Keratinocyte (primary cell): ENCODE measurements around the gene HSD17B2. TPM values are rescaled to one million over a fixed set of nuclear protein-coding genes. Genes with fewer than 3 reads are reported as not detected.

Experiments
- DNase-seq: peaks from one replicate; pipeline ENCODE4 v3.0.0-alpha.2; 2011; ENCODE audit warnings: low read depth, missing footprints, low spot score
- FAIRE-seq: peaks from 2 replicates; lab custom pipeline; 2011; peaks lifted over from hg19 to GRCh38; lab: Jason Lieb, UNC
- H2AFZ ChIP-seq: 2 replicates; pipeline ENCODE4 v1.6.0; 2012; ENCODE audit warnings: low read length, control low read depth, inconsistent platforms; ENCODE audit not compliant: control insufficient read depth
- H3K27ac ChIP-seq: 2 replicates; pipeline ENCODE4 v1.5.1; 2011; ENCODE audit warnings: low read length; ENCODE audit not compliant: control insufficient read depth, insufficient read depth
- H3K27me3 ChIP-seq: 3 replicates; pipeline ENCODE4 v1.6.0; 2011; ENCODE audit warnings: low read length; ENCODE audit not compliant: control insufficient read depth, insufficient read depth; ENCODE audit errors: extremely low read depth
- H3K36me3 ChIP-seq, 2 experiments: 2 replicates in 1 of 2; 3 replicates in 1 of 2; pipeline ENCODE4 v1.5.1; 2011; ENCODE audit warnings: low read length in 2 of 2, mild to moderate bottlenecking in 1 of 2; ENCODE audit not compliant: control insufficient read depth in 2 of 2, insufficient read depth in 2 of 2; ENCODE audit errors: extremely low read depth in 1 of 2
- H3K4me1 ChIP-seq: 3 replicates; pipeline ENCODE4 v1.5.1; 2011; ENCODE audit warnings: low read length; ENCODE audit not compliant: control insufficient read depth, insufficient read depth; ENCODE audit errors: extremely low read depth
- H3K4me2 ChIP-seq: 3 replicates; pipeline ENCODE4 v1.6.0; 2011; ENCODE audit warnings: low read depth, low read length; ENCODE audit not compliant: control insufficient read depth, insufficient read depth; ENCODE audit errors: extremely low read depth
- H3K4me3 ChIP-seq, 3 experiments: fragments of 200-600 bp in 1 of 3; sonication (generic) in 1 of 3; 2 replicates in 2 of 3; 3 replicates in 1 of 3; pipeline ENCODE4 v1.5.1; 2011 to 2016; ENCODE audit warnings: low read length in 3 of 3, mild to moderate bottlenecking in 3 of 3, control low read depth in 2 of 3, inconsistent platforms in 1 of 3, low read depth in 1 of 3, mixed read lengths in 1 of 3, mixed run types in 1 of 3, moderate library complexity in 1 of 3; ENCODE audit not compliant: control insufficient read depth in 2 of 3, insufficient read depth in 2 of 3; ENCODE audit errors: extremely low read depth in 1 of 3
- H3K79me2 ChIP-seq: 2 replicates; pipeline ENCODE4 v1.6.0; 2012; ENCODE audit warnings: low read length; ENCODE audit not compliant: control insufficient read depth, insufficient read depth
- H3K9ac ChIP-seq: 3 replicates; pipeline ENCODE4 v1.6.0; 2011; ENCODE audit warnings: low read length; ENCODE audit not compliant: control insufficient read depth, insufficient read depth; ENCODE audit errors: extremely low read depth
- H3K9me1 ChIP-seq: 3 replicates; pipeline ENCODE4 v1.6.0; 2011; ENCODE audit warnings: low read length; ENCODE audit not compliant: control insufficient read depth, insufficient read depth; ENCODE audit errors: extremely low read depth
- H3K9me3 ChIP-seq: 2 replicates; pipeline ENCODE4 v1.5.1; 2012; ENCODE audit warnings: low read depth, low read length; ENCODE audit not compliant: control insufficient read depth
- H4K20me1 ChIP-seq: 3 replicates; pipeline ENCODE4 v1.6.0; 2011; ENCODE audit warnings: low read length; ENCODE audit not compliant: control insufficient read depth, insufficient read depth; ENCODE audit errors: extremely low read depth
- EZH2 ChIP-seq: IDR thresholded peaks from one replicate; pipeline ENCODE4 v1.6.1; 2012; ENCODE audit warnings: inconsistent platforms, mild to moderate bottlenecking, low read length, moderate library complexity
- dilution Hi-C: fragments of 300-500 bp; cut with MboI; formaldehyde crosslinking; loops from one replicate; pipeline ENCODE4 v1.7.0; 2020; ENCODE audit warnings: low sequenced_read_pairs; ENCODE audit not compliant: extremely low pct_ligation_motif_present
- polyA plus RNA-seq, 5 experiments: library from polyadenylated mRNA; depleted of rRNA in 3 of 5; stranded (reverse) in 3 of 5; stranded (forward) in 1 of 5; unstranded in 1 of 5; fragments of >200 nt; gene quantifications; 1 replicate in 1 of 5; 2 replicates in 3 of 5; 3 replicates in 1 of 5; pipeline versions ENCODE4 v1.2.1 to v1.2.3, GENCODE V29; 2011 to 2012; ENCODE audit warnings: missing spikeins in 2 of 5, low read depth in 1 of 5, low replicate concordance in 1 of 5
- TF ChIP-seq, protein P1 (sequence below), 3 experiments: IDR thresholded peaks in 1 of 3; conservative IDR thresholded peaks in 1 of 3; optimal IDR thresholded peaks in 1 of 3; 2 replicates in 2 of 3; 3 replicates in 1 of 3; pipeline versions ENCODE3 to v1.5.1; 2011; ENCODE audit warnings: low read length in 3 of 3, mild to moderate bottlenecking in 3 of 3, moderate library complexity in 2 of 3, control low read depth in 1 of 3, inconsistent platforms in 1 of 3; ENCODE audit not compliant: insufficient read depth in 2 of 3; ENCODE audit errors: extremely low read depth in 1 of 3

Gene HSD17B2
- polyA plus RNA-seq, 1 donor (not counting 4 experiments of a cell fraction or from before 2014, with no cell fraction given): 3.1 TPM

DNA sequence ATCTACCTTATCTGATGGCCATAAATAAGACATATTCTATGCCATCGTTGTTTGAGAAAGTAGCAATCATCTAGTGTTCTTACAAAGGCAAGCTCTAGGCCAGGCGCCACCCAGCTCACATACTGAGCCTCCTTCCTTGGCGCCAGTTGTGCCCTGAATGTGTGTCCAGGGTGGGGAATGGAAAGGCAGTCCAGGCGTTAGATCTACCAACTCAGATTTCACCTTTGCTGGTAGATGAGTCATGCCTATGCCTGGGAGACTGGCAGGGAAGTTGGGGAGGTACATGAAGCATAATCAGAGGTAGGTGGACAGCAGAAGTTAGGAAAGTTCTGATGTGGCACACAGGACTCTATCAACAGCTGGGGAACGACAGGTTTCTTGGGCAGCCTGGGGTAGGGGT lies 47.3 kb upstream of the HSD17B2 start:
- Histone ChIP-seq H3K4me2 (no peak overlapping the region), H2AFZ (no peak overlapping the region), H3K9ac (no peak overlapping the region), H3K9me1 (no peaks in the 10 kb centered on the region), H3K79me2 (no peaks in the 10 kb centered on the region), H3K27me3 (no peaks in the 10 kb centered on the region), H3K27ac (no peak overlapping the region), H3K9me3 (no peaks in the 10 kb centered on the region), H3K4me1 (no peaks in the 10 kb centered on the region), H3K36me3 (no peaks in the 10 kb centered on the region), H3K4me3 (no peak overlapping the region), H4K20me1 (no peaks in the 10 kb centered on the region)
- FAIRE-seq (peak; percentile 41), DNase-seq (no peak)
- TF ChIP-seq, protein P1, sequence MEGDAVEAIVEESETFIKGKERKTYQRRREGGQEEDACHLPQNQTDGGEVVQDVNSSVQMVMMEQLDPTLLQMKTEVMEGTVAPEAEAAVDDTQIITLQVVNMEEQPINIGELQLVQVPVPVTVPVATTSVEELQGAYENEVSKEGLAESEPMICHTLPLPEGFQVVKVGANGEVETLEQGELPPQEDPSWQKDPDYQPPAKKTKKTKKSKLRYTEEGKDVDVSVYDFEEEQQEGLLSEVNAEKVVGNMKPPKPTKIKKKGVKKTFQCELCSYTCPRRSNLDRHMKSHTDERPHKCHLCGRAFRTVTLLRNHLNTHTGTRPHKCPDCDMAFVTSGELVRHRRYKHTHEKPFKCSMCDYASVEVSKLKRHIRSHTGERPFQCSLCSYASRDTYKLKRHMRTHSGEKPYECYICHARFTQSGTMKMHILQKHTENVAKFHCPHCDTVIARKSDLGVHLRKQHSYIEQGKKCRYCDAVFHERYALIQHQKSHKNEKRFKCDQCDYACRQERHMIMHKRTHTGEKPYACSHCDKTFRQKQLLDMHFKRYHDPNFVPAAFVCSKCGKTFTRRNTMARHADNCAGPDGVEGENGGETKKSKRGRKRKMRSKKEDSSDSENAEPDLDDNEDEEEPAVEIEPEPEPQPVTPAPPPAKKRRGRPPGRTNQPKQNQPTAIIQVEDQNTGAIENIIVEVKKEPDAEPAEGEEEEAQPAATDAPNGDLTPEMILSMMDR (optimal IDR thresholded peaks at IDR 0.05 in 1 of 3, IDR thresholded peaks at IDR 0.05 in 1 of 3, conservative IDR thresholded peaks at IDR 0.05 in 1 of 3; ENCODE audit: extremely low read depth in 1 of 3, insufficient read depth in 2 of 3, low read length in 3 of 3): no peak
- no peak for TF ChIP-seq EZH2
- dilution Hi-C loops: no loop called here

DNA sequence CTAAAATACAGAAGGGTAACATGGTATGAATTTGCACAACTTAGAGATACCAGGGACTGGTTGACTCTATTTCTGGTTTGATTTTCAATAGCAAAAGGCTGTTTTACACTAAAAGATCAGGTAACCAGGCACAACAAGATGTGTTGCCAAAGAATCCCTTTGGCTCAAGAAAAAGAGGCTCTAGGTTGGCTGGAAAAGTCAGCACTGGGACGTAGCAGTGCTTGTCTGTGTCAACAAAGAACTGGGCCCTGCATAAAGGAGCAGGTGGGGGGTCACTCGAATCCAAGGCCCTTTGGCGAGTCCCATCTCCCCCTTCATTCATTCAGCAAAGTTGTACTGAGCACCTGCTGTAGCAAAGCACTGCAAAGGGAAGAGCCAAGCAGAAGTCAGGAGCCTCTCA lies 42.2 kb upstream of the HSD17B2 start:
- no peak overlapping the region for H3K27ac ChIP-seq
- peaks cover 3% of the 10 kb centered on the region for H4K20me1 ChIP-seq
- H3K27me3 ChIP-seq: no peaks in the 10 kb centered on the region
- no peak for FAIRE-seq
- H3K4me3 ChIP-seq: no peak overlapping the region
- no peak overlapping the region for H3K9ac ChIP-seq
- H2AFZ ChIP-seq: no peak overlapping the region
- DNase-seq: no peak
- peaks cover 14% of the 10 kb centered on the region for H3K4me1 ChIP-seq
- no peaks in the 10 kb centered on the region for H3K36me3 ChIP-seq
- no peaks in the 10 kb centered on the region for H3K79me2 ChIP-seq
- dilution Hi-C loops: no loop called here
- peaks cover 3% of the 10 kb centered on the region for H3K9me1 ChIP-seq
- TF ChIP-seq, protein P1 (optimal IDR thresholded peaks at IDR 0.05 in 1 of 3, IDR thresholded peaks at IDR 0.05 in 1 of 3, conservative IDR thresholded peaks at IDR 0.05 in 1 of 3; ENCODE audit: extremely low read depth in 1 of 3, insufficient read depth in 2 of 3, low read length in 3 of 3): no peak
- no peak for TF ChIP-seq EZH2
- no peaks in the 10 kb centered on the region for H3K9me3 ChIP-seq
- no peak overlapping the region for H3K4me2 ChIP-seq
